HepG2 (cell line): ENCODE measurements around the gene SPC24. TPM values are rescaled to one million over a fixed set of nuclear protein-coding genes. Genes with fewer than 3 reads are reported as not detected.
A peak's percentile ranks its signal among the peaks of the same experiment; 100 is the strongest.

Experiments used
- CREB1 ChIP-seq, 2 experiments: fragments of 450-650 bp in 1 of 2; IDR thresholded peaks; 2 replicates each; pipeline ENCODE4 v1.6.1; 2016 to 2017; ENCODE audit warnings: control low read depth in 1 of 2, mild to moderate bottlenecking in 1 of 2, missing compliant biosample characterization in 1 of 2, missing genetic modification characterization in 1 of 2
- GLI4 ChIP-seq: sonication (generic); formaldehyde crosslinking; IDR thresholded peaks from 2 replicates; pipeline ENCODE4 v1.5.1; 2020; ENCODE audit warnings: missing genetic modification reagents, mild to moderate bottlenecking, moderate library complexity, borderline replicate concordance
- IRX3 ChIP-seq: sonication (generic); formaldehyde crosslinking; IDR thresholded peaks from 2 replicates; pipeline ENCODE4 v1.8.1; 2023; ENCODE audit warnings: mild to moderate bottlenecking, low read depth, missing genetic modification reagents, borderline replicate concordance
- ISL2 ChIP-seq: sonication (generic); formaldehyde crosslinking; IDR thresholded peaks from 2 replicates; pipeline ENCODE4 v1.5.0; 2020; ENCODE audit warnings: missing genetic modification reagents
- JUN ChIP-seq: sonication (generic); formaldehyde crosslinking; IDR thresholded peaks from 2 replicates; pipeline ENCODE4 v1.4.0; 2020; ENCODE audit warnings: mild to moderate bottlenecking, missing genetic modification reagents
- KLF13 ChIP-seq: sonication (generic); formaldehyde crosslinking; IDR thresholded peaks from 2 replicates; pipeline ENCODE4 v1.4.0; 2020; ENCODE audit warnings: mild to moderate bottlenecking, missing genetic modification reagents
- NCOA1 ChIP-seq: sonication (generic); formaldehyde crosslinking; IDR thresholded peaks from 2 replicates; pipeline ENCODE4 v1.9.0; 2021; ENCODE audit warnings: missing genetic modification reagents
- POLR2A ChIP-seq, 2 experiments: IDR thresholded peaks; 2 replicates each; pipeline ENCODE4 v1.6.1; 2011; ENCODE audit warnings: low read depth in 2 of 2, low read length in 2 of 2, mild to moderate bottlenecking in 1 of 2, moderate library complexity in 1 of 2; ENCODE audit not compliant: insufficient read depth in 1 of 2
- SP2 ChIP-seq: sonication (generic); formaldehyde crosslinking; IDR thresholded peaks from 2 replicates; pipeline ENCODE4 v1.5.1; 2020; ENCODE audit warnings: mild to moderate bottlenecking, missing genetic modification reagents
- TMF1 ChIP-seq: sonication (generic); formaldehyde crosslinking; IDR thresholded peaks from 2 replicates; pipeline ENCODE4 v1.8.1; 2022; ENCODE audit warnings: low read depth, missing genetic modification reagents
- ZKSCAN1 ChIP-seq: fragments of 150-350 bp; IDR thresholded peaks from 2 replicates; pipeline ENCODE4 v1.6.1; 2014; ENCODE audit warnings: low read length
- ZNF205 ChIP-seq: IDR thresholded peaks from 2 replicates; pipeline ENCODE4 v1.6.1; 2018; ENCODE audit warnings: missing biosample characterization, missing genetic modification reagents
- ZNF256 ChIP-seq: sonication (generic); formaldehyde crosslinking; conservative IDR thresholded peaks from 2 replicates; pipeline ENCODE4 v1.4.0; 2020; ENCODE audit warnings: missing genetic modification reagents
- ZNF567 ChIP-seq: sonication (generic); formaldehyde crosslinking; IDR thresholded peaks from 2 replicates; pipeline ENCODE4 v1.8.1; 2023; ENCODE audit warnings: mild to moderate bottlenecking, missing genetic modification reagents, borderline replicate concordance
- ZNF772 ChIP-seq: sonication (generic); formaldehyde crosslinking; IDR thresholded peaks from 2 replicates; pipeline ENCODE4 v1.5.0; 2020; ENCODE audit warnings: mild to moderate bottlenecking, missing genetic modification reagents
- ZNF883 ChIP-seq: sonication (generic); formaldehyde crosslinking; IDR thresholded peaks from 2 replicates; pipeline ENCODE4 v1.5.1; 2020; ENCODE audit warnings: mild to moderate bottlenecking, missing genetic modification reagents; ENCODE audit errors: not compliant biosample characterization
- ZSCAN12 ChIP-seq: sonication (generic); formaldehyde crosslinking; IDR thresholded peaks from 2 replicates; pipeline ENCODE4 v1.9.0; 2021; ENCODE audit warnings: mild to moderate bottlenecking, missing genetic modification reagents
- ZSCAN25 ChIP-seq: sonication (generic); formaldehyde crosslinking; IDR thresholded peaks from 2 replicates; pipeline ENCODE4 v1.8.0; 2022; ENCODE audit warnings: mild to moderate bottlenecking, missing genetic modification reagents
- polyA plus RNA-seq, 8 experiments: library from polyadenylated mRNA; depleted of rRNA in 3 of 8; stranded (reverse) in 7 of 8; unstranded in 1 of 8; fragments of >200 nt; fragmentation: Illumina TruSeq in 4 of 8; extraction: Trizol in 4 of 8; gene quantifications; 2 replicates each; pipeline versions ENCODE4 v1.2.1 to v1.2.3, GENCODE V29; 2011 to 2016; ENCODE audit warnings: low read depth in 4 of 8, missing spikeins in 1 of 8, mixed read lengths in 1 of 8; ENCODE audit not compliant: insufficient read depth in 1 of 8
- total RNA-seq, 5 experiments: library from RNA; depleted of rRNA; stranded (reverse); fragments of >200 nt; fragmentation: Illumina TruSeq; extraction: Trizol; gene quantifications; 2 replicates each; pipeline ENCODE4 v1.2.3, GENCODE V29; 2016; ENCODE audit warnings: low read depth in 1 of 5
- TF ChIP-seq, protein P1 (sequence below): IDR thresholded peaks from 2 replicates; pipeline ENCODE4 v1.6.1; 2016; ENCODE audit warnings: missing compliant biosample characterization, missing genetic modification reagents, borderline replicate concordance
- TF ChIP-seq, protein P2 (sequence below): sonication (generic); formaldehyde crosslinking; IDR thresholded peaks from 2 replicates; pipeline ENCODE4 v1.5.0; 2020; ENCODE audit warnings: missing genetic modification reagents, mild to moderate bottlenecking, borderline replicate concordance
- TF ChIP-seq, protein P3 (sequence below): sonication (generic); formaldehyde crosslinking; IDR thresholded peaks from 2 replicates; pipeline ENCODE4 v1.9.0; 2022; ENCODE audit warnings: missing genetic modification reagents, mild to moderate bottlenecking, borderline replicate concordance
- TF ChIP-seq, protein P4 (sequence below): sonication (generic); formaldehyde crosslinking; IDR thresholded peaks from 2 replicates; pipeline ENCODE4 v1.8.0; 2022; ENCODE audit warnings: mild to moderate bottlenecking, missing genetic modification reagents
- TF ChIP-seq, protein P5 (sequence below): sonication (generic); formaldehyde crosslinking; IDR thresholded peaks from 2 replicates; pipeline ENCODE4 v1.5.0; 2020; ENCODE audit warnings: mild to moderate bottlenecking, missing genetic modification reagents

SPC24 gene
- total and polyA plus RNA-seq, 2 of the 13 experiments (the other 11 are each of a cell fraction or from before 2014, with no cell fraction given) = 10.0 to 46.2 TPM

DNA sequence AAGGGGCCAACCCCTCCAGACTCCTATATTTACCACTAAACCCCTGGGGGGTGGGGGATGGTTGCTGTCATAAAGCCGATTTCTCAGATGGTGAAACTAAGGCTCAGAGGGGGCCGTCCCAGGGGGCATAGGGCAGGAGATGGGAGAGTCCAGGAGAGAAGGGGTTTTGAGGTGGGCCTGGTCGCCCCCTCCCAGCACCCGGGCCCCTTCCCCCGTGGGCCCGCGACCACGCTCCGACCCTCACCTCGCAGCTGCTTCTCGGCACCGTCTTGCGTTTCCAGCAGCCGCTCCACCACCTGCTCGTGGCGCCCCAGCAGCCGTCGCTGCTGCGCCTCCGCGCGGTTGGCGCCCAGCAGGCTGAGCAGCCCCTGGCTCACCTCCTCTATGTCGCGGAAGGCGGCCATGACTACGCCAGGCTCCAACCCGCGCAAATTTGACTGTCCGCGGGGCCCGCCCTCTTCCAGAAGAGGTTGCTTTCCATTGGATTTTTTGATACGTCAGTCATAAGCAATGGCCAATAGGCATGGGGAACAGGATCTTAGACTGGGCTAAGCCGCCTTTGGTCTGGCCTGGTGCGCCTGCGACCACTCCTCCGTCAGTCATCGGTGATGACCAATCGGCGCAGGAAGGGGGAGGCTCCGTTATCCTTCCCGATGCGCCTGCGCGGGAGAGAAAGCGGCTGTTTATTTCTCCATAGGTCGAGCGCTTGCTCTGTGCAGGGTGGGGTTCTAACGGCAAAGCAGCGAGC, at the start of gene SPC24 (continued):
- TF ChIP-seq ZNF883 (CRISPR knock-in tag) (peak; percentile 62), ISL2 (no peak; the same call in none of the 2 replicates), NCOA1 (CRISPR knock-in tag) (peak; percentile 69; the same call in 1 of the 2 replicates), ZNF205 (CRISPR knock-in tag) (no peak; the same call in 1 of the 2 replicates), CREB1 (IDR thresholded peaks at IDR 0.05) (peak; percentile 90), CREB1 (CRISPR knock-in tag; IDR thresholded peaks at IDR 0.05) (peak; percentile 69), ZNF256 (no peak), GLI4 (CRISPR knock-in tag) (no peak), ZNF567 (CRISPR knock-in tag) (no peak), ZKSCAN1 (no peak), IRX3 (CRISPR knock-in tag) (no peak), TMF1 (CRISPR knock-in tag) (peak; percentile 68; the same call in 1 of the 2 replicates), ZSCAN25 (CRISPR knock-in tag) (no peak; the same call in 1 of the 2 replicates), SP2 (CRISPR knock-in tag) (peak; percentile 99), JUN (CRISPR knock-in tag) (no peak), ZSCAN12 (no peak), ZNF772 (CRISPR knock-in tag) (peak; percentile 57; the same call in 1 of the 2 replicates), POLR2A (IDR thresholded peaks at IDR 0.05; ENCODE audit: insufficient read depth in 1 of 2, low read depth in 2 of 2, low read length in 2 of 2) (peak; percentile 75 to 76), KLF13 (CRISPR knock-in tag) (no peak)
- TF ChIP-seq, protein P1, sequence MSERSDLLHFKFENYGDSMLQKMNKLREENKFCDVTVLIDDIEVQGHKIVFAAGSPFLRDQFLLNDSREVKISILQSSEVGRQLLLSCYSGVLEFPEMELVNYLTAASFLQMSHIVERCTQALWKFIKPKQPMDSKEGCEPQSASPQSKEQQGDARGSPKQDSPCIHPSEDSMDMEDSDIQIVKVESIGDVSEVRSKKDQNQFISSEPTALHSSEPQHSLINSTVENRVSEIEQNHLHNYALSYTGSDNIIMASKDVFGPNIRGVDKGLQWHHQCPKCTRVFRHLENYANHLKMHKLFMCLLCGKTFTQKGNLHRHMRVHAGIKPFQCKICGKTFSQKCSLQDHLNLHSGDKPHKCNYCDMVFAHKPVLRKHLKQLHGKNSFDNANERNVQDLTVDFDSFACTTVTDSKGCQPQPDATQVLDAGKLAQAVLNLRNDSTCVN (CRISPR knock-in tag) = no peak; the same call in 1 of the 2 replicates
- TF ChIP-seq, protein P2, sequence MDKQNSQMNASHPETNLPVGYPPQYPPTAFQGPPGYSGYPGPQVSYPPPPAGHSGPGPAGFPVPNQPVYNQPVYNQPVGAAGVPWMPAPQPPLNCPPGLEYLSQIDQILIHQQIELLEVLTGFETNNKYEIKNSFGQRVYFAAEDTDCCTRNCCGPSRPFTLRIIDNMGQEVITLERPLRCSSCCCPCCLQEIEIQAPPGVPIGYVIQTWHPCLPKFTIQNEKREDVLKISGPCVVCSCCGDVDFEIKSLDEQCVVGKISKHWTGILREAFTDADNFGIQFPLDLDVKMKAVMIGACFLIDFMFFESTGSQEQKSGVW (CRISPR knock-in tag) = no peak
- TF ChIP-seq, protein P3, sequence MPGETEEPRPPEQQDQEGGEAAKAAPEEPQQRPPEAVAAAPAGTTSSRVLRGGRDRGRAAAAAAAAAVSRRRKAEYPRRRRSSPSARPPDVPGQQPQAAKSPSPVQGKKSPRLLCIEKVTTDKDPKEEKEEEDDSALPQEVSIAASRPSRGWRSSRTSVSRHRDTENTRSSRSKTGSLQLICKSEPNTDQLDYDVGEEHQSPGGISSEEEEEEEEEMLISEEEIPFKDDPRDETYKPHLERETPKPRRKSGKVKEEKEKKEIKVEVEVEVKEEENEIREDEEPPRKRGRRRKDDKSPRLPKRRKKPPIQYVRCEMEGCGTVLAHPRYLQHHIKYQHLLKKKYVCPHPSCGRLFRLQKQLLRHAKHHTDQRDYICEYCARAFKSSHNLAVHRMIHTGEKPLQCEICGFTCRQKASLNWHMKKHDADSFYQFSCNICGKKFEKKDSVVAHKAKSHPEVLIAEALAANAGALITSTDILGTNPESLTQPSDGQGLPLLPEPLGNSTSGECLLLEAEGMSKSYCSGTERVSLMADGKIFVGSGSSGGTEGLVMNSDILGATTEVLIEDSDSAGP = peak; percentile 80
- TF ChIP-seq, protein P4, sequence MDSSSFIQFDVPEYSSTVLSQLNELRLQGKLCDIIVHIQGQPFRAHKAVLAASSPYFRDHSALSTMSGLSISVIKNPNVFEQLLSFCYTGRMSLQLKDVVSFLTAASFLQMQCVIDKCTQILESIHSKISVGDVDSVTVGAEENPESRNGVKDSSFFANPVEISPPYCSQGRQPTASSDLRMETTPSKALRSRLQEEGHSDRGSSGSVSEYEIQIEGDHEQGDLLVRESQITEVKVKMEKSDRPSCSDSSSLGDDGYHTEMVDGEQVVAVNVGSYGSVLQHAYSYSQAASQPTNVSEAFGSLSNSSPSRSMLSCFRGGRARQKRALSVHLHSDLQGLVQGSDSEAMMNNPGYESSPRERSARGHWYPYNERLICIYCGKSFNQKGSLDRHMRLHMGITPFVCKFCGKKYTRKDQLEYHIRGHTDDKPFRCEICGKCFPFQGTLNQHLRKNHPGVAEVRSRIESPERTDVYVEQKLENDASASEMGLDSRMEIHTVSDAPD (CRISPR knock-in tag) = no peak
- TF ChIP-seq, protein P5, sequence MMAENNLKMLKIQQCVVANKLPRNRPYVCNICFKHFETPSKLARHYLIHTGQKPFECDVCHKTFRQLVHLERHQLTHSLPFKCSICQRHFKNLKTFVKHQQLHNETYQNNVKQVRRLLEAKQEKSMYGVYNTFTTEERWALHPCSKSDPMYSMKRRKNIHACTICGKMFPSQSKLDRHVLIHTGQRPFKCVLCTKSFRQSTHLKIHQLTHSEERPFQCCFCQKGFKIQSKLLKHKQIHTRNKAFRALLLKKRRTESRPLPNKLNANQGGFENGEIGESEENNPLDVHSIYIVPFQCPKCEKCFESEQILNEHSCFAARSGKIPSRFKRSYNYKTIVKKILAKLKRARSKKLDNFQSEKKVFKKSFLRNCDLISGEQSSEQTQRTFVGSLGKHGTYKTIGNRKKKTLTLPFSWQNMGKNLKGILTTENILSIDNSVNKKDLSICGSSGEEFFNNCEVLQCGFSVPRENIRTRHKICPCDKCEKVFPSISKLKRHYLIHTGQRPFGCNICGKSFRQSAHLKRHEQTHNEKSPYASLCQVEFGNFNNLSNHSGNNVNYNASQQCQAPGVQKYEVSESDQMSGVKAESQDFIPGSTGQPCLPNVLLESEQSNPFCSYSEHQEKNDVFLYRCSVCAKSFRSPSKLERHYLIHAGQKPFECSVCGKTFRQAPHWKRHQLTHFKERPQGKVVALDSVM = no peak; the same call in 1 of the 2 replicates
